Muscle of back (tissue), 11 donors: ENCODE measurements around the gene TESMIN. TPM values are rescaled to one million over a fixed set of nuclear protein-coding genes. Genes with fewer than 3 reads are reported as not detected.
A peak's percentile ranks its signal among the peaks of the same experiment; 100 is the strongest.

ENCODE experiments used
- DNase-seq, 3 donors: peaks; one replicate each; pipeline versions ENCODE4 v3.0.0 to v3.0.0-alpha.2; 2013
- polyA plus RNA-seq, 10 donors: library from polyadenylated mRNA; unstranded; fragments of 120-200 nt; gene quantifications; one replicate each; pipeline ENCODE4 v1.2.1, GENCODE V29; 2013; ENCODE audit not compliant: insufficient read length in 10 of 10

TESMIN gene
- polyA plus RNA-seq, 10 donors, result 0.27 to 1.7 (median 0.56) TPM

DNA sequence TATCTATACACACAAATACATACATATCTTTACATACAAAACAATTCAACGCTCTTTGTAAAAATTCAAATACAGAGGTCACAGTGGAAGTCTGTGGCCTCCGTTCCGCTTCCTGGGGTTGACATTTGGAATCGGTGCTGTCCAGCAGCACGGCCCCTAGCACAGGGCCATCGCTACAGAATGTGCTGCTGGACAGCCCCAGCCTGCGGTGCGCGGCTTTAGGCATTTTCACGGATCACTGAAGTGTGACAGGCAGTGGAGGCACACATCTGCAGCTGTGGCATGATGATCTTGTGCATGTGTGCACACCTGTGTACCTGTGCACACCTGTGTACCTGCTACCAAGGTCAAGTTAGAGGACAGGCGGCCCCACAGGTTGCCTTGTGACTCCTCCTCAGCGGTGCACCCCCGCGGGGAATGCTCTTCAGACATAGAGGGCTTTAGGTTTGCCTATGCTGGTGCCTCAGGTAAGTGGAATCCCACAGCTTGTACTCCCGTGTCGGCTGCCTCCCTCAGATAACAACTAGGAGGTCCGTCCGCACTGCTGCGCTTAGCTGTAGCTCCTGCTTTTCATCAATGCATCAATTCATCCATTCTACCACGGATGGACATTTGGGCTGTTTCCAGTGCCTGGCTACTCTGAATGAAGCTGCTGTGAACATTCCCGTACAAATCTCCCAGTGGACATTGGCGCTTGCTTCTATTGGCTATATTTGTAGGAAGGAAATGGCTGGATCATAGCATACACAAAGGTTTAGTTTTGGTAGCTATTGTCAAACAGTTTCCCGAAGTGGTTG is 37.1 kb downstream of the TESMIN start:
- DNase-seq, result no peak

DNA sequence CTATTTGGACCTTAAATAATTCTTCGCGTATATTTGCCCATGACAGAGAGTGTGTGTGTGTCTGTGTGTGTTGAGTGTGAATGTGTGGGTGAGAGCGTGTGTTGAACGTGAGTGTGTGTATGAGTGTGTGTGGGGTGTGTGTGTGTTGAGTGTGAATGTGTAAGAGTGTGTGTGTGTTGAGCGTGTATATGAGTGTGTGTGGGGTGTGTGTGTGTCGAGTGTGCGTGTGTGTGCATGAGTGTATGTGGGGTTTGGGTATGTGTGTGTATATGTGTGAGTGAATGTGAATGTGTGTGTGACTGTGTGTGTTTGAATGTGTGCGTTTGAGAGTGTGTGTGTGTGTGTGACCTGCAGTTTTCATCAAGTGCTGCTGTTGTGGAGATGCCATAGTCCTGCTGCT is 40.2 kb downstream of the TESMIN start:
- no peak for DNase-seq

DNA sequence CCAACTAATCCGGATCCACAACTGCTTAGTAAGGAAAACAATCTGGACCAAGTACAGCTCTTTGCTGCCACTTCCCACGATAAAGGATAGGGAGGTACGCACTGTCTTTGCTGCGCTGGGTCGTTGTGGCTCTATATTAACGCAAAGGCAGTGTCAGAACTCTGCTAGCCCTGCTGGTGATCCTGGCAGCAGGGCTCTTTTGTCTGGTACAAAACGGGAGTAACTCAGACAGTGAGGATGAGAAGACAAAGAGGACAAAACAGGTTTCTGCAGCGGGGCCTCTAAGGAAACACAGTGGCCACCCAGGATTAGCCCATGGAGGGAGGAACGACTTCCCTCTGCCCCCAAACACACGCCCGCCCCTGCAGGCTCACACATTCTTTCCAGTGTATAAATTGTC is 40.9 kb downstream of the TESMIN start:
- DNase-seq, result no peak

DNA sequence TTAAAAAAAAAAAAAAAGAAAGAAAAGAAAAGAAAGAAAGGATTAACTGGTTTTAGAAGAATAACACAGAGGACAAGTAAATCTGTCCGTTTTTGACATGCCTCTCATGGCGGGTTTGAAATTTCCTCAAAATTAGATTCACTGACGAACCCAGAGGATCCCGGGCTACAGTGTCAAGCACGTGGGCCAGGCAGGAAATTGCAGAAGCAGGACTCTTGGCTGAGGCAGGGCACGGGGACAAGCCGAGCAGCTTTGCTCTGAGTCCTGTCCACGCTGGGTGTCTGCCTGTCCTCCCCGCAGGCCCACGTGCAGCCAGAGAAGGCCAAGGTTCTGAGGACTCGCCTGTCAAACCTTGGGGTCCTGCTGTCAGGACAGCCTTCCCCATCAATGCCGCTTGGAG is 42.3 kb downstream of the TESMIN start:
- DNase-seq, result no peak

DNA sequence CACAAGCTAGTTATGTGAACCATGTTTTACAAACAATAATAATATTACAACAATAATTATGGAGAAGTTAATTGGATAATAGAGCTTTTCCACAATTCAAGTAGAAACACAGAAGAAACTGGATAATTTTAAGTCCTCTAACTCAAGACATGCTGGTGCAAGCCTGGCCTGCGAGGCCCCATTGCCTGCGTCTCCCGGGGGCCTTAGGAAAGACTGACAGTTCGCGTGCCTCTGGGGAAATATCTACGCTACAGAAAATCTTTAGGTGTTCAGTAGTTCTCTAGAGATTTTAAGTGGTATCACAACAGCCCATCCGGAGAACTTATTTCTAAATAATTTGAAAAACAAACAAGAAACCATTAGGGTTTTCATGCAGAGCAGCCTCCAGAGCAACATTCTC is 43.8 kb downstream of the TESMIN start:
- no peak for DNase-seq

DNA sequence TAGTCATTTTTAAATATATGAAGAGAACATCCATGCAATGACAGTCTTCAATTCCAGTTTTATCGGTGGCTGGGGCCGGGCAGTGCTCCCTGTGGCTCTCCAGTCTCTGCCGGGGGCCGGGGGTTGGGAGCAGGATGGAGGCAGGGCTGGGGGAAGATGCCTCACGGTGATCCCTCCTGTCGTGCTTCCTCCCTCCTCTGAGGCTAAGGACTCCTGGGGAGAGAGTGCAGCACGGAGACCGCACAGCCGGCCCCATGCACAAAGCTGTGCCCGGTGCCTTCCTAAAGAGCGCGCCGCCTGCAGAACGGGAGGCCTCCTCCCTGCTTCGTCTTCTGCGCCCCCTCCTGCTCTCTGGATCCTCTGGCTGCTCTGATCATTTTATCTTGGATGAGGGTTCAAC is 46.4 kb downstream of the TESMIN start:
- no peak for DNase-seq

DNA sequence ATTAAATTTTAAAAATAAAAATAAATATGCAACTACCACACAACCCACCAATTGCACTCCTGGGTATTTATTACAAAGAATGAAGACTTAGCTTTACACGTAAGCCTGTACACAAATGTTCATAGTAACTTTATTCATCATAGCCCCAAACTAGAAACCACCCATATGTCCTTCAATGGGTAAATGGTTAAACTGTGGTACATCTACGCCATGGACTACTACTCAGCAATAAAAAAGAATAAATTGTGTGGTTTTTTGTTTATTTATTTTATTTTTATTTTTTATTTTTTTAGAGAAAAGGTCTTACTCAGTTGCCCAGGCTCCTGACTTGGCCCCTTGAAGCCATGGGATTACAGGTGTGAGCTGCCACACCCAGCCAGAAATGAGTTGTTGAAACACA is 52.3 kb downstream of the TESMIN start:
- no peak for DNase-seq

DNA sequence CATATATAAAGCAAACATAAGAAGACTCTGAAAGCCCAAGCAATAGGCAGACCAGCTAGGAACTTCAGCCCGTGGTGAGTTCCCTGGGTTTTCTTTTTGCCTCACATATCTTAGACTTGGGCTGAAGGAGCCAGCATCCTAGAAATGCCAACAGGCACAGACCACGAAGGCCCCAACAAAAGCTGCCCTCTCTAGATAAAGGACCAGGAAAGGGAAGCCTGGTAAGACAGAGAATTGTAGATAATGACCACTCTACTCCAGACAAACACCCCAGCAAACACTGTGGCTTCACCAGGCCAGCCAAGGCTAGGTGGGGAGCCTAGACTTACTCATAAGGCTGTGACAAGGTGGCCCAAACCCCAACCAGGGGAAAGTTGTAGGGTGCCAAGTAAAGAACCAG is 55.8 kb downstream of the TESMIN start:
- DNase-seq, result no peak

DNA sequence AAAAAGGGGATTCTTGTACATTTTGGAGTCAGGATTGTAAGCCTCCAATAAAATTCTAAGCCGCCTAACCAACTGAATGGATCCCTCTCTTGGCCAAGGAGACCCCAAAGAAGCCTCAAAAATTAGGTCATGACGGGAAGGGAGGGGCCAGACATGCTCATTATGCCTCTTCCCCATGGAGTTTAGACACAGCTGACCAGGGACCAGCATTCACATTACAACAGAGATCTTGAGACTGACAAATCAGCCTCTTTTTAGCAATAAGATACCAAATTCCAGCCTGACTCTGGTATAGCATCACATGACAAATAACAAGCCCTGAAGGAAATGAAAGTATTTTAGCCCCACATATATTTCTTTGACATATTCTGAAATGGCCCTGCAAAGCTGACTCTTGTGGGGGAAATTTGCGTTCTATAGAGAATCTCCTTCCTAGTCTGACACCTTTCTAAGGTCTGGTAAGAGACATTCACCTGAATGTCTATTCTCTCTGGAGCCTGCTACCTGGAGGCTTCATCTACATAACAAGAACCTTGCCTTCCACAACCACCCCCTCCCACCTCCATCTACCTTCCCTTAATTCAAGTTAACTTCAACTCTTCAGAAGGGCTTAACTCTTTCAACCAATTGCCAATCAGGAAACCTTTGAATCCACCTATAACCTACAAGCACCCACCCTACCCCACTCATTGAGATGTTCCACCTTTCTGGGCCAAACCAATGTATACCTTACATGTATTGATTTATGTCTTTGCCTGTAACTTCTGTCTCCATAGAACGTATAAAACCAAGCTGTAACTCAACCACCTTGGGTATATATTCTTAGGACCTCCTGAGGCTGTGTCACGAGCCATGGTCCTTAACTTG is 56.7 kb downstream of the TESMIN start:
- no peak for DNase-seq

DNA sequence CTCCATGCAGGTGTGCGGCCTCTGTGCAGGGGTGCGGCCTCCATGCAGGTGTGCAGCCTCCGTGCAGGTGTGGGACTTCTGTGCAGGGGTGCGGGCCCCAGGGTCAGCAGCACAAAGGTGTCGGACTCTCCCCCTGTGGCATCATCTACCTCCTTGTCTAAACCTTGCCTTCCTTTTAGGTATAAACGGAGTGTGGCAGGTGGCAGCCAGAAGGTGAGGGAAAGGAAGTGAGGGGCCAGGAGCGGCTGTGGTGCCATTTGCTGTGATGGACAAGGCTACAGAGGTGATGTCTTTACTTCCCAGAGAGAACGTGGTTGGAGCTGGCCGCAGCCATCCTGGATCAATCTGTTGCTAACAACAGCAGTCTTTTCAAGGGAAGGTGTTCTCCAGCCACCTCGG is 57.8 kb downstream of the TESMIN start:
- no peak for DNase-seq

DNA sequence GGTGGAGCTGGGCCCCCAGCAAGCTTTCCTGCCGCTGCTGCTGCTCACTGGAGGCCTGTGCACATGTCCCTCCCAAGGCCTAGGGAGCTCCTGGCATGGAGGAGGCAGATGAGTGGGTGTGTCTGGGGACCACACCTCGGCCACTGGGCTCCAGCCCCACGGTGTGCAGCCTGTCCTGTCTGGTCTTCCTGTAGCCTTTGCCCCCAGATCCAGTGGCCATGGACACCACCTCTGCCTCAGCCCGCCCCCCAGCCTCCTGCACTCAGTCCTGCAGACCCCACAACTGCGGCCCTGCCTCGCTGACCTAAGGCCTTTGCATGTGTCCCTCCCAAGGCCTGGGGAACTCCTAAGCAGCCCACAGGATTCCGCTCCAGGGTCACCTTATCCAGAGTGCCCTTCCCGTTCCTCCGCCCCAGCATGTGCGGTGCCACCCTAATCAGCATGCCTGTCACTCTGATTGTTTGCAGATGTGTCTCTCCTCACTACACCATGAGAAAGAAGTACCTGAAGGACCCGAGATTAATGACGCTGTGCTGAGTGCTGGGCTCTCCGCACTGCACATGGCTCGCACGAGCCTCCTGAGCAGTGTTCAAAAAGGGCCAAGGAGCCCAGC is 58.3 kb downstream of the TESMIN start:
- DNase-seq, result no peak

DNA sequence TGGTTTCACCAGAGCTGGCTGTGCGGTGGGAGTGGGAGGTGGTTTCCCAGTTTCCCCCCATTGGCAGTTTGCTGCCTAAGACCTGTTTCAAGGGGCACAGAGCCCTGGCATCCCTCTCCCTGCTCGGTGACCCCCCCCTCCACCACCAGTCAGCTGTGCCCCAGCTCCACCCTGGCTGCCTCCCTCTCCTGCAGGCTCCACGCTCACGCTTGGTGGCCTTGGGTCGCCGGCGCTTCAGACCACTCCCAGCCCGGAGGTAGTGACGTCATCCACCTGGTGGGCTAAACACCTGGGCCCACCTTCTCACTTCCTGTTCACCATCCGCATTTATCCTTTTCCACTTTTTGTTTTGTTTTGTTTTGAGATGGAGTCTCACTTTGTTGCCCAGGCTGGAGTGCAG is 59.2 kb downstream of the TESMIN start:
- no peak for DNase-seq

DNA sequence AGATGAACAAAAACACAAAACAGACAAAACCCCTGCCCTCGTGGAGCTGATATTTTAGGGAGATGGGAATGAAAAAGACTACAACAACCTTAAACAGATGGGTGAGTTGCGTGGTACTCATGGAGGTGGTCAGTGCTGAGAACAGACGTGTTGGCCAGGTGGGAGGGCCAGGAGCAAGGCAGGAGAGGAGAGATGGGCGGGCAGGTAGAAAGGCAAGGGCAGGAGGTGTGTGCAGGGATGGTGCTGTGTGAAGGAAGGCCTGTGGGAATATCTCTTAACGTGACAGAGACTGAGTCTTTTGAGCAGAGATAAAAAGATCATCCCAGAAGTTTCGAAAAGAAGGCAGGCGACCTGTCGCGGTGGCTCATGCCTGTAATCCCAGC is 59.9 kb downstream of the TESMIN start:
- DNase-seq, result no peak

DNA sequence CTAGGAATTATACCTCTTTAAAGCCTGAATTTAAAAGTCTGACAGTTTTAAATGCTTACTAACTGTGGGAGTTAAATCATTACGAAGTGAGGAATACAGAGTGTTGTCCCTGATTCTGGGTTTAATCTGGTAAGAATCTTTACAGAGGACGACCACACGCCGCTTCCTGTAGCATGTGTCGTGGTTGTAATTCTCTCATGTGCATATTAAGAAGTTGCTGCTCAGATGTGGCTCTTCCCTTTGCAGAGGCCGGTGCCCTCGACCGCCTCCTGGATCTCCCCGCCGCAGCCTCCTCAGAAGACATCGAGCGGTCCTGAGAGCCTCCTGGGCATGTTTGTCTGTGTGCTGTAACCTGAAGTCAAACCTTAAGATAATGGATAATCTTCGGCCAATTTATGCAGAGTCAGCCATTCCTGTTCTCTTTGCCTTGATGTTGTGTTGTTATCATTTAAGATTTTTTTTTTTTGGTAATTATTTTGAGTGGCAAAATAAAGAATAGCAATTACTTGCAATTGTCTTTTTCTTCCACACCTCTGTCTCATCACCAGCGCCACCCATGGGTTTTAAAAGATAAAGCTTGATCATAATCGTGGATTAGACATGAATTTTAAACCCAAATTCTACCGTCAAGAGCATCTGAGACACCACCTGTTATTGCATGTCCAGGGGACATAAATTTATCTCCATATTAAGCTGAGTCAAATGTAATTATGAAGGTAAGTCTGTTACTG is 60.5 kb downstream of the TESMIN start:
- no peak for DNase-seq

DNA sequence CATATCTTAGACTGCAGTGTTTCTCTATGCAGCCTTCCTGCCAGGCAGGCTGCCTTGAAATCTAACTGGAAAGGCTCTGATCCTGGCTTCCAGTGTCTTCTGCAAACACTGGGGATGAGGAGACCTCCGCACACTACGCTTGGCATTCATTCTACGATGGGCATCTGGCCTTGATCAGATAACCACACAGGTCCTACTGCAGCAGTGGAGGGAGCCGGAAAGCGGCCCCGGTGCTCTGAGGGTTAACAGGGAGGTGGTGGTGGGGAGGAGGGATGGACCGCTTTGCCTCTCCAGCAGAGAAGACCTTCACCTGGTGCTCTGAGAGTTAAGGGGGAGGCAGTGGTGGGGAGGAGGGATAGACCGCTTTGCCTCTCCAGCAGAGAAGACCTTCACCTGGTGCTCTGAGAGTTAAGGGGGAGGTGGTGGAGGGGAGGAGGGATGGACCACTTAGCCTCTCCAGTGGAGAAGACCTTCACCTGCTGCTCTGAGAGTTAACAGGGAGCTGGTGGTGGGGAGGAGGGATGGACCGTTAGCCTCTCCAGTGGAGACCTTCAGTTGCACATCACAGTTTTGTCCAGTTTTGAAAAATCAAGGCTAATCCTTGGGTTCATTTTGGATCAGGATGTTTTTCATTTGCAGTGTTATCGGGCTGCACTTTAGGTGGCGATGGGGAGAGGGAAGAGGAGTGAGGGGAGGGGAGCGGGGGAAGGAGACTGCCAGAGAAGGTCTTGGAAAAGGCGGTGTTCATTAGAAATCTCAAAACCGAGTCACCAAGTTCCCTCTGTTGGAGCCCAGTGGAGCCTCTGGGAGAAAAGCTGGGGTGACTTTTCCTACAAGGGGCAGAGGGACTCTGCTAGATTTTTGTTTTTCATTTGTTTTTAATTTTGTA is 61.3 kb downstream of the TESMIN start:
- no peak for DNase-seq

DNA sequence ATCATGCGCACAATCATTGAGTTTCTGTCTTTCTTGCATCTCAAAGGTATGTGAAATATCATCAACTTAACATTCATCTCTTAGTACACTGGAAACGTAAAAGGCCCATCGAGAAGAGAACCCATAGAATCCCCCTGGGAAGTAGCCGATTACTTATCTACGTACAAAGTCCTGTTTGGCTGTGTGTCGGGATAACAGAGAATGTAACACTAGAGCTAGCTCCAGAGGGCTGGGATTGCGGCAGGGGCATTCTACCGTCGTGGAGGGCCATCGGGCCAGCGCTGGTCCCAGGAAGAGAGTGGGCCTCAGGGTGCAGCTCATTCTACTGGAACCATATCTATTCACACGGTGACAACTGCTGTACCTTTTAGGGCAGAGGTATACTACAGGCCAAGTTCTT is 62.4 kb downstream of the TESMIN start:
- no peak for DNase-seq

DNA sequence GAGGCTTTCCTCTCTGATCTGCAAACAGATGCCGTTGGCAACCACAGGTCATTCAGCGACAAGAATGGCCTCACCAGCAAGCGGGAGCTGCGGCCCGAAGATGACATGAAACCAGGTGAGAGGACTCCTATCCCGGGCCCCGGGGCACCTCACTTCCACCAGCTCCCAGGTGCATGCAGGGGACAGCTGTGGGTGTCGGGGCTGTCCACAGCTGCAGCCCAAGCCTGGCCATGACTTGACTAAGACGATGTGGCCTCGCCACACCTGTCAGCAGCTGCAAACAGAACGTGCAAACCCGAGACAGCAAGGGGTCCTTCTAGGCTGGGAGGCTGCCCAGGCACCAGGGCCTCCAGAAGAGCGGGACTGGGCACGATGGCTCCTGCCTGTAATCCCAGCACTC is 63.3 kb downstream of the TESMIN start:
- DNase-seq, result no peak

DNA sequence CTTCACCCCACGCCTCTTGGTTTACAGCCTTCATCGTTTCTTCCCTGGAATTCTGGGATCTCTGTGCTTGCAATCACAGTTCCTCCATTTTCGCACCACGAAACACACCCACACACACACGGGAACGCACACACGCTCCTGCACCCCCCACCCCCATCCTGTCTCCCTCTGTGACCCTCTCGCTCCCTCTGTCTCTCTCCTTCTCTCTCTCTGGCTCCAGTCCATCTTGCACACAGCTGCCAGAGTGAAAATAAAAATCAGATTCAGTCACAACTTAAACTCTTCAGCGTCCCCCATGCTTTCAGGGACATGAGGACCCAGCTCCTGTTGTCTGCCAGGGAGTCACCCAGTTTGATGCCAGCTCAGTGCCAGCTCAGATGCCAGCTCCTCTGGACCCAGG is 64.0 kb downstream of the TESMIN start:
- DNase-seq, result peak in 2 of 3 donors; percentile 18 to 51

DNA sequence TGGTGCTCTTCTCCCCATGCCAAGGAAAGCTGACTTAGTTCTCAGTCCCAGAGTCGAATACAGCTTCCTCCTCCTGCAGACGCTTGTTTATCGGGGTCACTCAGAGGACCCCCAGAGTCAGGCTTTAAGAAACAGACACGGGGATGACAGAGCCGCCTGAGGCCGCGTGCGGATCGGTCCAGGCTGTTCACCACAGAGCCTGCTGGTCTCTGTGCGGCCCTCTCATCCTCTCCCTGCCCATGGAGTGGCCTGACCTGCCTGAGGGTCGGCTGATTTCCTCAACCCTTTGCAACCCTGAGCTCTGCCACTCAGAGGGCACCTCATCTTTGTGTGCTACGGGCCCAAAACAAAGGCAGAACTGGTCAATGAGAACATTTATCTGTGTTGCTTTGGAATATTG is 64.8 kb downstream of the TESMIN start:
- DNase-seq, result no peak

DNA sequence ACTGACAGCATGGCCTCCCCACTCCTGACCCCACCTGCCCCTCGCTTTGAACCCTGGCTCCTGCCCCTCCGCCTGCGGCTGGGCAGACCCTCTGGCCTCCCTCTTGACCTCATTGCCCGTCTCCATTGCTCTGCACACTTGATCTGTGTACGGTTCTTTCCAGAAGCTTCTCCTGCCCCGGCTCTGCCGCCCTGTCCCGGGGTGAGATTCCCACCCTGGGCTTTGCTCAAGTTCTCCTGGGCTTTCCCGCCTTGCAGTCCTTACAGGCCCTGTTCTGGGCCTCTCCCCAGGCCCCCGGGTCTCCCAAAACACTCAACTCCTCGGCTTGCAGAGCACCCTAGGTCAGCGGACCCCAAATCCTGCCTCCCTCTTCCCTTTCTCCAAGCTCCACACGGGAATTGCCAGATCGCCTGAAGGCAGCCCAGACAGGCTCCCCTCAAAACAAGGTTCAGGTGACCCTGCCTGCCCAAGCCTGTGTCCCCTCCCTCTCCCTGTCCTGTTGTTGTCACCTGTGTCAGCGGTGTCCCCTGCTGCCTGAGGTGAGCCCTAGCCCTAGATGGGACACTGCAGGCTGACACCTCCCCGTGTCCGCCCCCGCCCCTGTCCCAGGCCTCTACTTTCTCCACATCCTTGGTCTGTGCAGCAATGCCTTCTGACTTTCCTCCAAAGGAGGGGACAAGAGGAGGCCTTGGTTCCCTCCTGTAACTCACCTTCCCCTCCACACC is 65.5 kb downstream of the TESMIN start:
- DNase-seq, result no peak
